ENCODE results near the gene WNT3A. TPM values are rescaled to one million over a fixed set of nuclear protein-coding genes. Genes with fewer than 3 reads are reported as not detected.

WNT3A gene
- polyA plus RNA-seq, 1 donor (not counting 4 experiments of a cell fraction or from before 2014, with no cell fraction given): 0.07 TPM

DNA sequence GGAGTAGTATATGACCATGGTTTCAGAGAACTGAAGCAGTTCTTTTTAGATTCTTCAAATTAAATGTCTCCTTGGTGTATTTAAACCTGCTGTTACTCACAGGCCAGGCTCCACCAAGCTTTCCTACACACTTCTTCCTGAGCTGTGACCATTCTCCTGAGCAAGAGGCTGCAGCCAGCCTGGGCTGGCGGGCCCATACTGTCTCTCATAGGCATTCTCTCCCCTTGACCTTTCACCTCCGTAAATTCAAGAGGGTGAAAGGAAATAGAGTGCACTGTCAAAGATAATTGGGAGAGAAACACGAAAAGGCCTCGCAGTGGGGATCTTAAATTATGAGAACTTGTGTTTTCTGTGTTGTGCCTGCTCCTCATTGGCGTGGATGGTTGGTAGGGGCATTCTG lies 78.0 kb downstream of the WNT3A start:
- Histone ChIP-seq H3K27ac (ENCODE audit: control insufficient read depth, insufficient read depth, low read length) (peak overlapping the region; percentile 88), H3K79me2 (ENCODE audit: control insufficient read depth, insufficient read depth, low read length) (peaks cover 88% of the 10 kb centered on the region), H4K20me1 (ENCODE audit: control insufficient read depth, extremely low read depth, insufficient read depth, low read length) (peaks cover 57% of the 10 kb centered on the region), H3K9ac (ENCODE audit: control insufficient read depth, extremely low read depth, insufficient read depth, low read length) (peak overlapping the region; percentile 95), H3K4me3 (ENCODE audit: control insufficient read depth in 2 of 3, extremely low read depth in 1 of 3, insufficient read depth in 2 of 3, low read depth in 1 of 3, low read length in 3 of 3) (peak overlapping the region; percentile 60 to 97 (median 84)), H3K27me3 (ENCODE audit: control insufficient read depth, extremely low read depth, insufficient read depth, low read length) (no peaks in the 10 kb centered on the region), H3K9me3 (ENCODE audit: control insufficient read depth, low read depth, low read length) (no peaks in the 10 kb centered on the region), H3K4me1 (ENCODE audit: control insufficient read depth, extremely low read depth, insufficient read depth, low read length) (peaks cover 58% of the 10 kb centered on the region), H3K4me2 (ENCODE audit: control insufficient read depth, extremely low read depth, insufficient read depth, low read depth, low read length) (peak overlapping the region; percentile 85), H3K9me1 (ENCODE audit: control insufficient read depth, extremely low read depth, insufficient read depth, low read length) (peaks cover 11% of the 10 kb centered on the region), H2AFZ (ENCODE audit: control insufficient read depth, low read length) (no peak overlapping the region), H3K36me3 (ENCODE audit: control insufficient read depth in 2 of 2, extremely low read depth in 1 of 2, insufficient read depth in 2 of 2, low read length in 2 of 2) (peaks cover 5 to 27% of the 10 kb centered on the region in 2 experiments)
- dilution Hi-C loops (cut with MboI; ENCODE audit: extremely low pct_ligation_motif_present, low sequenced_read_pairs): no loop called here
- DNase-seq (ENCODE audit: low read depth, low spot score): no peak
- FAIRE-seq: no peak
- no peak for TF ChIP-seq EZH2 (IDR thresholded peaks at IDR 0.05; ENCODE audit: low read length)
- TF ChIP-seq, protein P1, sequence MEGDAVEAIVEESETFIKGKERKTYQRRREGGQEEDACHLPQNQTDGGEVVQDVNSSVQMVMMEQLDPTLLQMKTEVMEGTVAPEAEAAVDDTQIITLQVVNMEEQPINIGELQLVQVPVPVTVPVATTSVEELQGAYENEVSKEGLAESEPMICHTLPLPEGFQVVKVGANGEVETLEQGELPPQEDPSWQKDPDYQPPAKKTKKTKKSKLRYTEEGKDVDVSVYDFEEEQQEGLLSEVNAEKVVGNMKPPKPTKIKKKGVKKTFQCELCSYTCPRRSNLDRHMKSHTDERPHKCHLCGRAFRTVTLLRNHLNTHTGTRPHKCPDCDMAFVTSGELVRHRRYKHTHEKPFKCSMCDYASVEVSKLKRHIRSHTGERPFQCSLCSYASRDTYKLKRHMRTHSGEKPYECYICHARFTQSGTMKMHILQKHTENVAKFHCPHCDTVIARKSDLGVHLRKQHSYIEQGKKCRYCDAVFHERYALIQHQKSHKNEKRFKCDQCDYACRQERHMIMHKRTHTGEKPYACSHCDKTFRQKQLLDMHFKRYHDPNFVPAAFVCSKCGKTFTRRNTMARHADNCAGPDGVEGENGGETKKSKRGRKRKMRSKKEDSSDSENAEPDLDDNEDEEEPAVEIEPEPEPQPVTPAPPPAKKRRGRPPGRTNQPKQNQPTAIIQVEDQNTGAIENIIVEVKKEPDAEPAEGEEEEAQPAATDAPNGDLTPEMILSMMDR (optimal IDR thresholded peaks at IDR 0.05 in 1 of 3, IDR thresholded peaks at IDR 0.05 in 1 of 3, conservative IDR thresholded peaks at IDR 0.05 in 1 of 3; ENCODE audit: extremely low read depth in 1 of 3, insufficient read depth in 2 of 3, low read length in 3 of 3): no peak

DNA sequence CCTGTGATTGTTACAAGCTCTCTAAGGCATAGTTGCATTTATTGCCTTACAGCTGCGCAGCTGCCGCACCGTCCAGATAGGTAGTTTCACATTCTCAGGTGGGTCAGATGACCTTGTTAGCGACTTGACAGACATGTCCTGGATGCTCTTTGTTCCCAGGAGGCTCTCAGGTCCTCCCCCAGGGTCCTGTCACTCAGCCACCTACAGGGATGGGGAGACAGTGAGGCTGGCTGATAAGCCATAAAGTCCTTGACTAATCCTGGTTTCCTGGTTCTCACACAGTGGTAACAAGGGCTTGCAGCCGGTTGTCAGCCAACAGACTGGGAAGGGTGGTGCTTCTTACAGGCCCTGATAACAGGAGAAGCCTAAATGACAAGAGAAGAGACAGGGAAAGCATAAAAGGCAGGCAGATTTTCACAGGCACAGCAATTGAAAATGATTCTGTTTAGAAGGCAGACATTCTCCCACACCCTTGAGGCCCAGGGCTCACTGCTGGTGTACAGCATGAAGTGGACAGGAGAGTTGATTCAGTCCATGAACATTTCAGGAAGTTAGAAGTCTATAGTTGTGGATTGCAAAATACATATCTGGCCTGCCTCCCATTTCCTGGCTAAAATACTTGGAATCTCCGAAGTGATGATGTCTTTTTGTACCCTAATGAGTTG lies 78.6 kb downstream of the WNT3A start:
- no peaks in the 10 kb centered on the region for H3K27me3 ChIP-seq (ENCODE audit: control insufficient read depth, extremely low read depth, insufficient read depth, low read length)
- H3K9ac ChIP-seq (ENCODE audit: control insufficient read depth, extremely low read depth, insufficient read depth, low read length): peak overlapping the region; percentile 95
- H3K4me3 ChIP-seq (ENCODE audit: control insufficient read depth in 2 of 3, extremely low read depth in 1 of 3, insufficient read depth in 2 of 3, low read depth in 1 of 3, low read length in 3 of 3): peak overlapping the region in 2 of 3 experiments; percentile 60 to 84
- no peaks in the 10 kb centered on the region for H3K9me3 ChIP-seq (ENCODE audit: control insufficient read depth, low read depth, low read length)
- H3K27ac ChIP-seq (ENCODE audit: control insufficient read depth, insufficient read depth, low read length): peak overlapping the region; percentile 88
- TF ChIP-seq EZH2 (IDR thresholded peaks at IDR 0.05; ENCODE audit: low read length): no peak
- TF ChIP-seq, protein P1 (optimal IDR thresholded peaks at IDR 0.05 in 1 of 3, IDR thresholded peaks at IDR 0.05 in 1 of 3, conservative IDR thresholded peaks at IDR 0.05 in 1 of 3; ENCODE audit: extremely low read depth in 1 of 3, insufficient read depth in 2 of 3, low read length in 3 of 3): no peak
- no peak for FAIRE-seq
- peaks cover 92% of the 10 kb centered on the region for H3K79me2 ChIP-seq (ENCODE audit: control insufficient read depth, insufficient read depth, low read length)
- peak overlapping the region; percentile 85 for H3K4me2 ChIP-seq (ENCODE audit: control insufficient read depth, extremely low read depth, insufficient read depth, low read depth, low read length)
- H4K20me1 ChIP-seq (ENCODE audit: control insufficient read depth, extremely low read depth, insufficient read depth, low read length): peaks cover 63% of the 10 kb centered on the region
- peaks cover 7 to 33% of the 10 kb centered on the region in 2 experiments for H3K36me3 ChIP-seq (ENCODE audit: control insufficient read depth in 2 of 2, extremely low read depth in 1 of 2, insufficient read depth in 2 of 2, low read length in 2 of 2)
- dilution Hi-C loops (cut with MboI; ENCODE audit: extremely low pct_ligation_motif_present, low sequenced_read_pairs): no loop called here
- peaks cover 11% of the 10 kb centered on the region for H3K9me1 ChIP-seq (ENCODE audit: control insufficient read depth, extremely low read depth, insufficient read depth, low read length)
- H3K4me1 ChIP-seq (ENCODE audit: control insufficient read depth, extremely low read depth, insufficient read depth, low read length): peaks cover 64% of the 10 kb centered on the region
- DNase-seq (ENCODE audit: low read depth, low spot score): no peak
- H2AFZ ChIP-seq (ENCODE audit: control insufficient read depth, low read length): no peak overlapping the region

Data from keratinocyte (primary cell).